GM18907 (cell line): Measurements from ENCODE around the gene GLYR1.

Experiments
- ATAC-seq: cut with Tn5 transposase; IDR thresholded peaks from one replicate; pipeline ENCODE4 v1.9.1; 2021; ENCODE audit warnings: mild to moderate bottlenecking, moderate library complexity; ENCODE audit not compliant: unreplicated experiment

The GLYR1 gene

GRCh38 chr16:4852221-4852872 lies 5.3 kb upstream of the GLYR1 start:
- no peak for ATAC-seq

- no peak for ATAC-seq
Measured at GRCh38 chr16:4850211-4850610, 3.1 kb upstream of the GLYR1 start.

- ATAC-seq = peak; percentile 30
Measured at GRCh38 chr16:4847774-4848587, 893 bp upstream of the GLYR1 start.

GRCh38 chr16:4846503-4846900 lies 586 bp downstream of the GLYR1 start:
- peak; percentile 26 for ATAC-seq

GRCh38 chr16:4840984-4841383 lies 6.1 kb downstream of the GLYR1 start:
- ATAC-seq = no peak

- no peak for ATAC-seq
Measured at GRCh38 chr16:4839942-4840341, 7.1 kb downstream of the GLYR1 start.

GRCh38 chr16:4837733-4838501 lies 9.2 kb downstream of the GLYR1 start:
- no peak for ATAC-seq

GRCh38 chr16:4836727-4837126 lies 10.4 kb downstream of the GLYR1 start:
- no peak for ATAC-seq

- ATAC-seq = no peak
Measured at GRCh38 chr16:4833584-4833983, 13.5 kb downstream of the GLYR1 start.

GRCh38 chr16:4832698-4833343 lies 14.3 kb downstream of the GLYR1 start:
- ATAC-seq = no peak

- ATAC-seq = no peak
Measured at GRCh38 chr16:4831616-4832015, 15.5 kb downstream of the GLYR1 start.

GRCh38 chr16:4830408-4830807 lies 16.7 kb downstream of the GLYR1 start:
- no peak for ATAC-seq

GRCh38 chr16:4828567-4829321 lies 18.3 kb downstream of the GLYR1 start:
- no peak for ATAC-seq

GRCh38 chr16:4826980-4827379 lies 20.1 kb downstream of the GLYR1 start:
- no peak for ATAC-seq

GRCh38 chr16:4826526-4826925 lies 20.6 kb downstream of the GLYR1 start:
- ATAC-seq = no peak

- ATAC-seq = no peak
Measured at GRCh38 chr16:4825196-4825595, 21.9 kb downstream of the GLYR1 start.

- no peak for ATAC-seq
Measured at GRCh38 chr16:4820652-4821051, 26.4 kb downstream of the GLYR1 start.

- no peak for ATAC-seq
Measured at GRCh38 chr16:4814542-4815173, 32.4 kb downstream of the GLYR1 start.

GRCh38 chr16:4814046-4814445 lies 33.0 kb downstream of the GLYR1 start:
- ATAC-seq = no peak
